Right renal cortex interstitium (tissue), 3 donors: ENCODE measurements around the gene FMNL3. TPM values are rescaled to one million over a fixed set of nuclear protein-coding genes. Genes with fewer than 3 reads are reported as not detected.

ENCODE experiments used
- DNase-seq, 3 donors: peaks; one replicate each; pipeline ENCODE4 v3.0.0-alpha.2; 2013; ENCODE audit warnings: low read depth in 3 of 3, low spot score in 2 of 3
- polyA plus RNA-seq, 3 donors: library from polyadenylated mRNA; unstranded; fragments of 120-200 nt; gene quantifications; one replicate each; pipeline ENCODE4 v1.2.1, GENCODE V29; 2013; ENCODE audit not compliant: insufficient read length in 3 of 3

The FMNL3 gene
- polyA plus RNA-seq, 3 donors, result 36.7 to 43.1 (median 40.1) TPM

GRCh38 chr12:49678711-49679110, 28.5 kb downstream of the FMNL3 start:
- DNase-seq, result no peak

GRCh38 chr12:49675137-49675536, 32.1 kb downstream of the FMNL3 start:
- no peak for DNase-seq

- no peak for DNase-seq
Observed at GRCh38 chr12:49674318-49674981, 32.8 kb downstream of the FMNL3 start.

GRCh38 chr12:49673446-49674317, 33.5 kb downstream of the FMNL3 start:
- peak; percentile 70 to 86 (median 79) for DNase-seq

GRCh38 chr12:49672301-49673217, 34.6 kb downstream of the FMNL3 start:
- DNase-seq, result no peak

GRCh38 chr12:49671031-49671765, 36.0 kb downstream of the FMNL3 start:
- no peak for DNase-seq

- no peak for DNase-seq
Observed at GRCh38 chr12:49669796-49670195, 37.4 kb downstream of the FMNL3 start.

- DNase-seq, result no peak
Observed at GRCh38 chr12:49667325-49668090, 39.7 kb downstream of the FMNL3 start.

GRCh38 chr12:49666176-49666575, 41.0 kb downstream of the FMNL3 start:
- DNase-seq, result no peak

GRCh38 chr12:49665384-49665783, 41.8 kb downstream of the FMNL3 start:
- DNase-seq, result no peak

GRCh38 chr12:49664591-49665239, 42.5 kb downstream of the FMNL3 start:
- no peak for DNase-seq

GRCh38 chr12:49664167-49664566, 43.0 kb downstream of the FMNL3 start:
- no peak for DNase-seq

- peak; percentile 67 to 80 (median 74) for DNase-seq
Observed at GRCh38 chr12:49662998-49663843, 44.0 kb downstream of the FMNL3 start.

- no peak for DNase-seq
Observed at GRCh38 chr12:49661746-49662145, 45.5 kb downstream of the FMNL3 start.

GRCh38 chr12:49661191-49661590, 46.0 kb downstream of the FMNL3 start:
- DNase-seq, result no peak

GRCh38 chr12:49659753-49660152, 47.5 kb downstream of the FMNL3 start:
- no peak for DNase-seq

- no peak for DNase-seq
Observed at GRCh38 chr12:49658276-49658675, 48.9 kb downstream of the FMNL3 start.

GRCh38 chr12:49655595-49656236, 51.5 kb downstream of the FMNL3 start:
- no peak for DNase-seq
